Spleen (tissue), 11 donors: ENCODE results near the gene RBM42. TPM values are rescaled to one million over a fixed set of nuclear protein-coding genes. Genes with fewer than 3 reads are reported as not detected.

Source experiments
- DNase-seq: peaks from one replicate; pipeline ENCODE4 v3.0.0-alpha.2; 2020
- H3K27ac ChIP-seq, 8 donors: fragments of 200-600 bp; sonication (generic) in 7 of 8; 1 replicate in 4 of 8; 2 replicates in 4 of 8; pipeline versions ENCODE4 v1.5.0 to v1.8.0; 2016 to 2021; ENCODE audit warnings: inconsistent platforms in 4 of 8, mild to moderate bottlenecking in 4 of 8, moderate library complexity in 1 of 8
- H3K27me3 ChIP-seq, 7 donors: fragments of 200-600 bp; sonication (generic) in 6 of 7; replicated peaks in 1 of 7; 1 replicate in 4 of 7; 2 replicates in 3 of 7; pipeline versions ENCODE4 v1.5.0 to v1.8.0; 2016 to 2021; ENCODE audit warnings: inconsistent platforms in 3 of 7, mild to moderate bottlenecking in 1 of 7
- H3K36me3 ChIP-seq, 6 donors: fragments of 200-600 bp; sonication (generic) in 5 of 6; 1 replicate in 4 of 6; 2 replicates in 2 of 6; pipeline versions ENCODE4 v1.5.0 to v1.8.0; 2016 to 2021; ENCODE audit warnings: inconsistent platforms in 2 of 6
- H3K4me1 ChIP-seq, 6 donors: fragments of 200-600 bp; sonication (generic) in 5 of 6; 1 replicate in 3 of 6; 2 replicates in 3 of 6; pipeline versions ENCODE4 v1.5.0 to v1.8.0; 2016 to 2021; ENCODE audit warnings: inconsistent platforms in 3 of 6
- H3K4me3 ChIP-seq, 8 donors: fragments of 200-600 bp; sonication (generic) in 7 of 8; 1 replicate in 4 of 8; 2 replicates in 4 of 8; pipeline versions ENCODE4 v1.5.0 to v1.8.0; 2016 to 2021; ENCODE audit warnings: inconsistent platforms in 4 of 8, mild to moderate bottlenecking in 4 of 8, moderate library complexity in 2 of 8
- H3K9me3 ChIP-seq, 8 donors: fragments of 200-600 bp; sonication (generic) in 7 of 8; 1 replicate in 4 of 8; 2 replicates in 4 of 8; pipeline versions ENCODE4 v1.5.0 to v1.8.0; 2016 to 2021; ENCODE audit warnings: inconsistent platforms in 4 of 8
- CTCF ChIP-seq, 11 experiments: fragments of 200-600 bp in 7 of 11; fragments of 450-650 bp in 4 of 11; sonication (generic) in 4 of 11; IDR thresholded peaks in 8 of 11; conservative IDR thresholded peaks in 3 of 11; 1 replicate in 7 of 11; 2 replicates in 4 of 11; pipeline versions ENCODE4 v1.4.0 to v1.8.0; 2016 to 2021; ENCODE audit warnings: antibody characterized with exemption in 11 of 11, inconsistent platforms in 4 of 11, mild to moderate bottlenecking in 1 of 11
- POLR2A ChIP-seq, 3 donors: fragments of 450-650 bp; IDR thresholded peaks; one replicate each; pipeline ENCODE4 v1.5.1; 2017; ENCODE audit warnings: antibody characterized with exemption in 3 of 3, mild to moderate bottlenecking in 1 of 3
- POLR2AphosphoS5 ChIP-seq, 3 donors: sonication (generic); formaldehyde crosslinking; IDR thresholded peaks; one replicate each; pipeline ENCODE4 v1.5.1; 2017; ENCODE audit warnings: antibody characterized with exemption in 3 of 3
- WGBS, 5 donors: extraction: QIAGEN DNeasy Blood & Tissue Kit in 3 of 5; methylation state at CpG; one replicate each; pipeline versions ENCODE4 v1.1.5 to v1.1.7; 2013 to 2018; 5-methylcytosine and 5-hydroxymethylcytosine counted together
- intact Hi-C: fragments of 100-400 bp; cut with DNase I; formaldehyde crosslinking; loops from one replicate; pipeline ENCODE4 v1.15.0; 2023; ENCODE audit warnings: low total_unique reads
- polyA plus RNA-seq, 3 donors: library from polyadenylated mRNA; stranded (reverse); fragments of 200-250 nt; gene quantifications; one replicate each; pipeline ENCODE4 v1.2.1, GENCODE V29; 2013
- total RNA-seq, 7 donors: library from RNA; depleted of rRNA in 3 of 7; stranded (reverse); fragments of >200 nt in 3 of 7; fragmentation: NEBNext Ultra II Directional in 4 of 7; extraction: Animal tissue kit (Norgen Biotek cat#: 25700) in 4 of 7; gene quantifications; one replicate each; pipeline versions ENCODE4 v1.1.0 to v1.2.1, GENCODE V29; 2016 to 2021
- donor health status: healthy with polysubstance abuse.
- donor health status: DM: no; HTN: no; CAD: no; lungs with moderate emphysema.
- donor health status: DM: no; HTN: no; CAD: no.
- donor health status: Bipolar disorder and iron deficiency.
- donor health status: healthy.
- donor health status: DM: no; HTN: no; CAD: no.
- donor health status: DM: yes; HTN: yes; CAD: no.

Gene RBM42
- total and polyA plus RNA-seq, 10 donors: 48.2 to 71.9 (median 59.4) TPM

- 38 to 66% (median 49%) methylated on average over 7 to 15 of the region's 15 CpGs for WGBS, 5 donors
- Histone ChIP-seq H3K9me3 (no peaks in the 10 kb centered on the region), H3K4me3 (peak overlapping the region; percentile 64 to 84 (median 68)), H3K27ac (peak overlapping the region; percentile 61 to 95 (median 92)), H3K27me3 (peaks cover 0 to 10% (median 0%) of the 10 kb centered on the region in 7 donors), H3K4me1 (peaks cover 4 to 60% (median 43%) of the 10 kb centered on the region in 6 donors), H3K36me3 (peaks cover 0 to 7% (median 6%) of the 10 kb centered on the region in 6 donors)
- intact Hi-C loops: no loop called here
- DNase-seq: no peak
- TF ChIP-seq POLR2AphosphoS5 (IDR thresholded peaks at IDR 0.05): no peak
- TF ChIP-seq POLR2A (IDR thresholded peaks at IDR 0.05): no peak
- no peak for TF ChIP-seq CTCF (IDR thresholded peaks at IDR 0.05 in 8 of 11, conservative IDR thresholded peaks at IDR 0.05 in 3 of 11)
Observed at GRCh38 chr19:35642798-35643254, 14.0 kb downstream of the RBM42 start.

- peaks cover 0 to 10% (median 0%) of the 10 kb centered on the region in 7 donors for H3K27me3 ChIP-seq
- peak overlapping the region; percentile 61 to 95 (median 92) for H3K27ac ChIP-seq
- intact Hi-C loops: no loop called here
Observed at GRCh38 chr19:35643255-35644205, 14.7 kb downstream of the RBM42 start.

GRCh38 chr19:35644206-35644986 lies 15.6 kb downstream of the RBM42 start:
- Histone ChIP-seq H3K36me3 (no peaks in the 10 kb centered on the region), H3K4me1 (peaks cover 9 to 72% (median 53%) of the 10 kb centered on the region in 6 donors), H3K27ac (peak overlapping the region; percentile 61 to 95 (median 92)), H3K27me3 (peaks cover 0 to 10% (median 0%) of the 10 kb centered on the region in 7 donors), H3K9me3 (no peaks in the 10 kb centered on the region), H3K4me3 (peak overlapping the region; percentile 64 to 84 (median 68))
- intact Hi-C loops: no loop called here
- 1 to 2% (median 1%) methylated on average over 47 to 60 of the region's 60 CpGs for WGBS, 5 donors
- TF ChIP-seq POLR2A (IDR thresholded peaks at IDR 0.05) (no peak), CTCF (IDR thresholded peaks at IDR 0.05 in 8 of 11, conservative IDR thresholded peaks at IDR 0.05 in 3 of 11) (peak in 1 of 11 experiments; percentile 16), POLR2AphosphoS5 (IDR thresholded peaks at IDR 0.05) (peak; percentile 83 to 89 (median 86))
- peak; percentile 99 for DNase-seq

More at GRCh38 chr19:35643255-35644205, 14.7 kb downstream of the RBM42 start:
- Histone ChIP-seq H3K9me3 (no peaks in the 10 kb centered on the region), H3K36me3 (peaks cover 0 to under 1% (median 0%) of the 10 kb centered on the region in 6 donors), H3K4me3 (peak overlapping the region; percentile 64 to 84 (median 68)), H3K4me1 (peaks cover 4 to 64% (median 44%) of the 10 kb centered on the region in 6 donors)
- TF ChIP-seq POLR2A (IDR thresholded peaks at IDR 0.05): peak; percentile 12 to 67 (median 51)
- TF ChIP-seq CTCF (IDR thresholded peaks at IDR 0.05 in 8 of 11, conservative IDR thresholded peaks at IDR 0.05 in 3 of 11): no peak
- TF ChIP-seq POLR2AphosphoS5 (IDR thresholded peaks at IDR 0.05): peak; percentile 89 to 92 (median 90)
- DNase-seq: peak; percentile 96
- 0 to 1% (median 0%) methylated on average over 19 to 69 of the region's 69 CpGs for WGBS, 5 donors
